GM12874 (cell line): Measurements from ENCODE around the gene CACNA2D1.

Experiments
- CTCF ChIP-seq: IDR thresholded peaks from 2 replicates; pipeline ENCODE4 v1.5.1; 2011; ENCODE audit warnings: low read depth, mild to moderate bottlenecking, control low read depth, low read length, moderate library complexity; ENCODE audit not compliant: insufficient read depth

Gene CACNA2D1

DNA sequence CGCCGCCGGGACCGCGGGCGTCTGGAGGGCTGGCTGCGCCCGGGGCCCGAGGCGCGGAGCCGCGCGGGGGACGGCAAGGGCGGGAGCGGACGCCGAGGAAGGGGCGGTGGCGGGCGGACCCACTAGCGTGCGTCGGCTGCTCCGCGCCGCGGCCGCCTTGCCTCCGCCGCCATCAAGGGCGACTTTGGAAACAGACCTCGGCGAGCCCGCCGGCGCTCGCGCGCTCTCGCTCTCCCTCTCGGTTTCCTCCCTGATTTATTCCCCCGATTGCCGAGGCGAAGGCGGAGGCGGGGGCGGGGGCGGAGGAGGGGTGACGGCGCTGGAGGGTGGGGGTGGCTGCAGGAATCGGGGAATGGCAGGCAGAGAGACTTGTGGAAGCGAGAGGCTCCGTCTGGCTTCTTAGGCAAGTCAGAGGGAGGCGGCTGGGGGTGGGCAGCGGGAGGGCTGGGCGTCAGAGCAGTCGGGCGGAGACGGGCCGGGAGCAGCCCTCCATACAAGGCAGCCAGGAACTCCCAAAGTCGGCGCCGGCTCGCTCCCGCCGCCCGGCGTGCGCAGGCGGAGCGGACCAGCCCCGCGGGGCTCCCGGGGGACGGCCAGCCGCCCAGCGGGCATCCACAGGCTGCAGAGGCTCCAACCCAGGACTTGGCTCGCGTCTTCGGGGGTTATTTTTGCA is at the start of gene CACNA2D1:
Gene CACNA2D1, minus strand, starts transcription at position 231 of the 673 bp plus-strand sequence.
- TF ChIP-seq CTCF = 0 out of 2 replicates have a peak, but pooled peaks have one; percentile 10

DNA sequence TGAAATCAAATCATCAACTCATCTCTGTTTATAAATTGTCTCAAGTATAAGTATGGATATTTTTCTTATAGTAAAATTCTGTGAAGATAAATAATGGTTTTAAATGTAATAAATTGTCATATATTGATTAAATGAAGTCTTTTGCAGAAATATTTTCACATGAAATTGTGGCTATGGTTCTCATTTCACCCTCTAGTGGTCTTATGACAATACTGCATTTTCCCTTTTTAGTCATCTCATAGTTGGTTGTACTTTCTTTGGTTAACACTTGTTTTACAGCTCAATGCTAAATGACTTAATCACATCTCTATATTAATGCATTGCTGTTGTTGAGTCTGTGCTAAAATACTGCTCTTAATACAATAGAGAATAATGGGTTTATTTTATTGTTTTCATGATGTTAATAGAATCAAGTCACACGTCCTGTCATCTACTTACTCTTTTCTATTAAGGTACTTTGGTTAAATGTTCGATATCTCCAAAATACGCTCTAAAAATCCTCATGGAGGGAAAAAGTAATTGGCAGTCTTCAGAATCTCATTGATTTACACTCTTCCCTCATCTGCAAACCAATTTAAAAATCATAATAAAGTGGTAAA is 38.0 kb upstream of the CACNA2D1 start:
- peak; percentile 45; the same call in 1 of the 2 replicates for TF ChIP-seq CTCF

GRCh38 chr7:82477733-82478515 is 34.3 kb upstream of the CACNA2D1 start:
- TF ChIP-seq CTCF = no peak

- no peak for TF ChIP-seq CTCF
Observed at GRCh38 chr7:82472966-82473365, 29.4 kb upstream of the CACNA2D1 start.

DNA sequence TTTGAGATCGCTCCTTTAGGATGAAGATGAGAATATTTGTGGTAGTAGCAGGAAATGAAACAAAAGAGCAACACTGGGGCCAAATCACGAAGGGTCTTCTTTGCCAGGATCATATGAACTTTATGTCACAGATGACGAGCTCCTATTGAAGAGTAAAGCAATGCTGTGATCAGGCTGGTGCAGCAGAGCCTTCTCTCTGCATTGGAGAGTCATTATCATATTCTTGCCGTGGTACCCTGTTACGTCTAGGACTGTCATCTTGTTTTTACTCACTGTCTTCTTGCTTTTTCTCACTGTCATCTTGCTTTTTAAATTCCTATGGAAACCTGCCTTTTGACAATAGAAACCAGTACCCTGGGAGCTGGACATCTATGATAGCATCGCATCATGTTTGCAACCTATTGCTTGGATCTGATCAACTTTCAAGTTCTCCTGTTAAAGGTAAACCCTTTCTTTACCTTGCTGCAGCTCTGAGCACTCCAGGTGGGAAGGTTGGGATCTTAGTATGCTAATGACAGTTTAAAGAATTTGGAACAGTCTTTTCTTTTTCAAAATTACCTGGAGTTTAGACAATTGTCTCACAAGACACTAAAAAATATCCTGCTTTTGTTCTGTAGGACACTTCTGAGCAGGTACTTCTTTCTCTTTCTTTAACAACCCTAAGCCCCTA is 27.9 kb upstream of the CACNA2D1 start:
- TF ChIP-seq CTCF = no peak

DNA sequence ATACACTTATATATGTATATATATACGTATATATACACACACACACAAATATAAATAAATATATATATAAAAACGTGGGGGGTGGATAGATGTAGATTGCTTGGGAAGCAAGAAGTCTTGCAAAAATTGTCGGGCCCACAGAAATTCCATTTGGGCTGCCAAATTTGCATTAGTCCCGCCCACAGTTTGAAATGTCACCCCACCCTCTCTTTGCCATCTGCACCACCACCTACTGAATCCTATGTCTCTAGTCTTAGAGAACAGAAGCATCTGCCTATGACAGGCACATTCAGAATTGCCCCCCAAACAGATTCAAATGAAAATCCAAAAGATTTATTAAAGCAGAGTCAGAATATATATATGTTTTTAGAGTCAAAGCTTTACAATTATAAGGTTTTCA is 25.6 kb upstream of the CACNA2D1 start:
- no peak for TF ChIP-seq CTCF

DNA sequence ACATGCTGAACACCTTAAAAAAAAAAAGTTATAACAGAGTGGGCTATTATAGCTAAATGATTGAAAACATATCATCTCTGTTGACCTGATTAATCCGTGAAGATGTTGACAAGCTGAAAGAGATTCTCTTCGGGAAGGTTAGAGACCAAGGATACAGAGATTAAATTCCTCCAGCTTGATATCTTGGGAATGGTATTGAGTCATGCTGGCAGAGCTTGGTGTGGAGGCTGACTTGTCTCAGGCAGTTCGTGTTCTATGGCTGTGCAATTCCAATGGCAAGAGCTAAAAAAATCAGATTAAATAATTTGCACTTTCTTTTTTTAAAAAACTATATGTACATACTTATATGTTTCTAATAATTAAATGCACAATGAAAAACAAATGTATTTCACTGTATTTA is 24.9 kb upstream of the CACNA2D1 start:
- no peak for TF ChIP-seq CTCF
